HG02870 (cell line): ENCODE measurements around the gene KRT5.

ENCODE experiments used
- ATAC-seq: cut with Tn5 transposase; IDR thresholded peaks from one replicate; pipeline ENCODE4 v1.9.1; 2021; ENCODE audit warnings: mild to moderate bottlenecking, moderate library complexity; ENCODE audit not compliant: unreplicated experiment

Gene KRT5

DNA sequence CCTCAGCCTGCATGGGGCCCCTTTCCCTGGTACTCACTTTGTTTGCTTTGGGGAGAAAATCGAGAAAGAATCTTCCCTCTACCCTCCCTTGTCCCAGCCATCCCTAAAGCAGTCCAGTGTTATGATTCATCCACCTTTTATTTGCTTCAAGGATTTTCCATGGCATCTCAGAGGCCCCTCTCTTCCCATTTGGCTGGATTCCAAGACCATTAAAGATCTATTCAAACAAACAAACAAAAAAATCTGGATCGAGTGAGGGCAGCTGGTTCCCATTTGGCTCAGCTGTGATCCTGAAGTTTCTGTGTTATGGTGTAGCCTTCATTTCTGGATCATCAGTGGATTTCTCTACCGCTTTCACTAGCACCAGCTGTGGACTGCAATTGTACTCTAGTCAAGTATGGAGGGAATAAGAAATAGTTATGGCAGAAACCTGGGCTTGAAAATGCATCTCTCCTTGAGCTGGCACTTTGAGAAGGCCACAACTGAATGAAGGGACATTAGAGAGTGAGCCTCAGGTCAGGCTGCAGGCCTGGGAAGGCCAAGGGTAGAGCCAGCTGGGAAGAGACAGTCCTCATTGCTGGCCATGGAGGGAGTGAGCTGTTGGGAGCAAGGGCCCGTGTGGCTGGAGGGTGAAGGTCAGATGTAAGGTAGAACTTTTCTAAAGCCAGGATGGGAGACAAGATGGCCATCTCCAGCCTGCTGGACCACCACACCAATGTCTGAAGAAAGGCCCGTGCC is 19.1 kb upstream of the KRT5 start:
- no peak for ATAC-seq

DNA sequence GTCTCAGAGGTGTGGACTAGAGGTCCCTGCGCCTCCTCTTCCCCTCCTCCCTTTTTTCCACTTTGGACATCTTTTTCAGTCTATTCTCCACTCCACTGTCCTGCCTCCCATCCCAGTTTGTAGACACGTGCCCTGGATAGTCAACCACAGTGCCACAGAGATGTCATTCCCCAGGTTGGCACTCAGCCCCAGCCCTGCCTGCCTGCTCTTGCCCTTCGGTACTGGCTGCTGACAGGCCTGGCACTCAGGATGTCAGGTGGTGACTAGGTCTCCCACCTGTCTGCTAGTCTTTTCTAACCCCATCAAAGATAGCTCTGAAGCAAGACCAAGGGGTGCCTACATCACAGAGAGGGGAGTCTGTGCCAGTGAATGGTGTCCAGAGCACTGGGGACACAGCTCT is 16.9 kb upstream of the KRT5 start:
- no peak for ATAC-seq

GRCh38 chr12:52535574-52535973 is 15.4 kb upstream of the KRT5 start:
- no peak for ATAC-seq

DNA sequence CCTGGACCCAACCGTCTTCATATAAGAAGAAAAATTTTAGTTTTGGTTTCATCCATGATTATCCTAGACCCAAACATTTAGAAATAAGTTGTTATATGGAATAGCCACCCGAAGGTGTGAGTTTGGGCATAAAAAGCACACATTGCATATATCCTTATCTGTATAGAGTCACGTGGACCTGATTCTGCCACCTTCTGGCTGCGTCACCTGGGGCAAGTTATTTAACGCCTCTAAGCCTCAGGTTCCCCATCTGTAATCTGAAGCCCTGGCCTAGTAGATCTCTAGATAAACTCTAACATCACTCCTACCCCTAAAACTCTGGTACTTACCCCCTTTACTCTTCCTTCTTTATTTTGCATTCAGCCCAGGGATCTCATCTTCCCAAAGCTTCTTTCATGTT is 14.3 kb upstream of the KRT5 start:
- no peak for ATAC-seq

GRCh38 chr12:52533686-52534470 is 13.7 kb upstream of the KRT5 start:
- ATAC-seq, result no peak

DNA sequence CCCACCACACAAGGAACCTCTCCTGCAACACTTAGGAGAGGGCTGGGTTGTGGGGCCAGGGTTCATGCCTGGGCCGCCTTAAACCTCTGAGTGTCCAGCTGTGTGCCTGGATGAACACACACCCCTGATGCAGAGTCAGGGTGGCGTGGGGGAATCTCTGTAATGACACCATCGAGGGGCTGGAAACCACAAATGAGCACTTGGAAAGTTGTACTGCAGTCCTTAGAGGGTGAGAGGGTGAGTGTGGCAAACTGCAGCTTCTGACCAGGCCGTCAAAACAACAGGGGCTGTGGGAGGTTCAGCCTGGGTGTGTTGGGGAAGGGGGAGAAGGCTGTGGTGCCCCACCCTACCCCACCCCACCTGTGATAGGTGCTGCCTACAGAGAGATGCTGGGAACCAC is 12.4 kb upstream of the KRT5 start:
- no peak for ATAC-seq

- ATAC-seq, result no peak
Observed at GRCh38 chr12:52531566-52532300, 11.5 kb upstream of the KRT5 start.

DNA sequence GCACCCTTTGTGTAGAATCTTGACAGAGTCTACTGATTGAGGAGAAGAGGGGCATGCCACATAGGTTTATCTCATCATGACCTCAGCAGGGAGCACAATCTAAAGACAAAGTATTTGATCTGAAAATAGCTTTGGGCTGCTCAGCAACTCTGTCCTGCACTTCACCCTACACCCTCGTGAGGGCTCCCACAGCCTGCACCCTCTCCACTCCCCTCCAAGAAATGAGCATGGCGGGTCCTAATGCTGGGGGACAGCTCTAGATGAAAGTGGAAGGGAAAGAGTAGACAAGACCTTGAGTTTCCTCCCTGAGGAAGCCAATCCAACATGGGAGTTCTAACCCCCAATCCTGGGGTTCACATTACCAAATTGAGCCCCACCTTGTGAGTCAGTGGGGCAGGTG is 10.7 kb upstream of the KRT5 start:
- no peak for ATAC-seq

DNA sequence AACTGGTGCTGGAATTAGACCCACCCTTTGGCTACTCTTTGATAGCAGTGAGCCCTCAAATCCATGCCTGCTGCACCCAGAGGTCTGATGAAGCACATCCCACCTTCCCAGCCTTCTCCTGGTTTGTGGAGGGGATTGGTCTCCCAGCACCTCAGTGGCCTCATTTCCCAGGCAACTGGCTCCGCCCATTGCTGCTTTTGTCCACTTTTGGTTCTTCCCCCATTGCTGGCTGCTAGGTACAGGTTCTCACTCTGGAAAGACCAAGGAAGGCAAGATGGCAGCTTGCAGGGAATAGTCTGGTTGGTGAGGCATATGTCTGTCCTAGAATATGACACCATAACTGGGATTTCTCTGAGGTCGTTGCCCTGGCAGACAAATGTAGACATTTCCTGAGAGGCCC is 10.2 kb upstream of the KRT5 start:
- no peak for ATAC-seq

DNA sequence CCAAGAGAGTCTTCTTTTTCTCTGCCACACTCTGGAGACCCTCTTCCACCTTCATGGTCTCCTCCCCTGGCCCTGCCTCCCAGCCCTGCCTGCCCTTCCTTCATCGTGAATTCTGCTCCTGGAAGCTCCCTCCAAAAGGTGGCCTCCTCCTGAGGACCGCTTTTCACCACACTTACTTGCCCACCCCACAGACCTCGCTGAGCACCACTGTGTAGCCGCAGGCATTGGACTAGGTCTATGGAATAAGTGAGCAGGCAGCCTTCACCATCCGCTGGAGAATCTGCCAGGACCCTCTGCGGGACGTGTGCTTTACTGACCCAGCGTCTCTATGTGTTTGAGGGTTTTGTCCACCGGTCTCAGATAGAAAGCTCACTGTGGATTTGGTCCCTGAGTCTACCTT is 9.7 kb upstream of the KRT5 start:
- no peak for ATAC-seq

- ATAC-seq, result no peak
Observed at GRCh38 chr12:52529417-52529816, 9.2 kb upstream of the KRT5 start.

GRCh38 chr12:52528641-52529143 is 8.5 kb upstream of the KRT5 start:
- ATAC-seq, result no peak

- ATAC-seq, result no peak
Observed at GRCh38 chr12:52527121-52527800, 7.1 kb upstream of the KRT5 start.

- no peak for ATAC-seq
Observed at GRCh38 chr12:52526511-52526951, 6.3 kb upstream of the KRT5 start.

GRCh38 chr12:52525661-52526499 is 5.7 kb upstream of the KRT5 start:
- ATAC-seq, result no peak

- no peak for ATAC-seq
Observed at GRCh38 chr12:52524898-52525591, 4.9 kb upstream of the KRT5 start.

DNA sequence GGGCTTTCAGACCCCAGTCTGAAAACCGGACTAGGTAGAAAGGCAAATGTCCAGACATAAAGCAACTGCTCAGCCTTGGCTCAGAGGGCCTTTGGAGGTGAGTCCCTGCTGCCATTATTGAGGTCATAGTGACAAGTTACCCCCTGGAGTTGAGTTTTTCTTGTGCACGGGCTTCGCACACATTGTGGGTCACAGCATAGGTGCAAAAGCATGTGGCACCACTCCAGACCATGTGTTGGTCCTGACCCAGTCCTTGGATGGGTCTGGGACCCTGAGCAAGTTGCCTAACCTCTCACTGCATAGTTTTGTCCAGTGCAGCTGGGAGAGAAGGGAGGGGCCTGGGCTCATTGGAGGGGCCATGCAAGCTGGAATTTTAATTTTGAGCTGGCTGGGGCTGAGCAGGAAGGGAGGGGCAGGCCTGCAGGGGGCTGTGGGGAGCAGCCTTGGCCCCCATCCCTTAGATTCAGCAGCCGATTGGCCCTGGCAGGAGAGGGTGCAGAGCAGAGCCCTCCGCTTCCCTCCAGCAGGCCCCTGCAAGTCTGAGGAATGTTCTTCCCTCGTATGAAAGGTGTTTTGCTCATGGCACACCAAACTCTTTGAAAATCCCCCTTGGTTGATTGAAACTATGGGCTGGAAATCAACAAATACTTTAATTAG is 4.2 kb upstream of the KRT5 start:
- ATAC-seq, result no peak

DNA sequence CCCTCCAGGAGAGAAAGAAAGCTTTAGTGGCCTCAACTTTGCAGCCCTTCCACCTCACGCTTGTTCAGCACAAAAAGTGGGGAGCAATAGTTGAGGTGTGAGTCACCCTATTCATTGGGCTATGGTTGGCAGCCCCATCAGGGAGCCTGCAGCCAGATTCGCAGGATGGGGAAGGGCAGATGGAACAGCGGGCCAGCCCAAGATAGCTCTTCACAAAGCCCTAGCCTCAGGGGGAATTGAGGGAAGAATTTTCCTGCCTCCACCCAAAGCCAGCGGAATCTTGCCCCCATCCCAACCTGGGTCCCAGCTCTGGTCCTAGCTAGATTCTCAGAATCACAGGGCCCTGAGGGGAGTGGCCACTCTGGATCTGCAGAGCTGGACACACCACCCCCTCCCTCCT is 3.6 kb upstream of the KRT5 start:
- ATAC-seq, result no peak
